ENCODE data around the gene NFATC3.

The NFATC3 gene

DNA sequence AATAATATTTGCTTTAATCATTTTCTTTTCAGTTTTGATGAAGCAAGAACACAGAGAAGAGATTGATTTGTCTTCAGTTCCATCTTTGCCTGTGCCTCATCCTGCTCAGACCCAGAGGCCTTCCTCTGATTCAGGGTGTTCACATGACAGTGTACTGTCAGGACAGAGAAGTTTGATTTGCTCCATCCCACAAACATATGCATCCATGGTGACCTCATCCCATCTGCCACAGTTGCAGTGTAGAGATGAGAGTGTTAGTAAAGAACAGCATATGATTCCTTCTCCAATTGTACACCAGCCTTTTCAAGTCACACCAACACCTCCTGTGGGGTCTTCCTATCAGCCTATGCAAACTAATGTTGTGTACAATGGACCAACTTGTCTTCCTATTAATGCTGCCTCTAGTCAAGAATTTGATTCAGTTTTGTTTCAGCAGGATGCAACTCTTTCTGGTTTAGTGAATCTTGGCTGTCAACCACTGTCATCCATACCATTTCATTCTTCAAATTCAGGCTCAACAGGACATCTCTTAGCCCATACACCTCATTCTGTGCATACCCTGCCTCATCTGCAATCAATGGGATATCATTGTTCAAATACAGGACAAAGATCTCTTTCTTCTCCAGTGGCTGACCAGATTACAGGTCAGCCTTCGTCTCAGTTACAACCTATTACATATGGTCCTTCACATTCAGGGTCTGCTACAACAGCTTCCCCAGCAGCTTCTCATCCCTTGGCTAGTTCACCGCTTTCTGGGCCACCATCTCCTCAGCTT is 105.8 kb downstream of the NFATC3 start:
- DNase-seq = no peak

DNA sequence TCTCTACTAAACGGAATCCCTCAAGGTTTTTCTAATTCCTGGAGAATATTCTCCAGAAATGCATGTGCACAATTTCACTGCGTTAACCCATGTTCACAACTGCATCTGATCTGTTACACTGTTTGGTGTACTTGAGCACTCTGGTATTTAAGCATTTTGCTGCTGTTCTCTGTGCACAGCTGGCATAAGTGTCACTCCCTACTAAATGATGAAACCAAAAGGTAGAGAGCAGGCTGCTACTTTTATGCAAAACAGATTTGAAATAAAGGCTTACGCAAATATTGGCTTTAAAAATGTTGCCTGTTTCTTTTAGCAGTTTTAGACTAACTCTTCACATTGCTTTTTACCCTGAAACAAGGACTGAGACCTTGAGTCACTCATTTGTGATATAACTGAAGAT is 109.1 kb downstream of the NFATC3 start:
- DNase-seq = no peak

DNA sequence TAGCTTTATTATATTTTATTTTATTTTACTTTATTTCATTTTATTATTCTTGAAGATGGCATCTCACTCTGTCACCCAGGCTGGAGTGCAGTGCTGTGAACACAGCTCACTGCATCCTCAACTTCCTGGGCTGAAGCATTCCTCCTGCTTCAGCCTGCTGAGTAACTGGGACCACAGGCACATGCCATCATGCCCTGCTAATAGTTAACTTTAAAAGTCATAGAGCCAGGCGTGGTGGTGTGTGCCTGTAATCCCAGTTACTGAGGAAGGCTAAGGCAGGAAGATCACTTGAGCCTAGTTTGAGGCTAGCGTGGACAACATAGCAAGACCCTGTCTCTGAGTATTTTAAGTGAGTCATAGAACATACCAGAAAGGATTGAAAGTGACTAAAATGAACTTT is 112.1 kb downstream of the NFATC3 start:
- DNase-seq = no peak

DNA sequence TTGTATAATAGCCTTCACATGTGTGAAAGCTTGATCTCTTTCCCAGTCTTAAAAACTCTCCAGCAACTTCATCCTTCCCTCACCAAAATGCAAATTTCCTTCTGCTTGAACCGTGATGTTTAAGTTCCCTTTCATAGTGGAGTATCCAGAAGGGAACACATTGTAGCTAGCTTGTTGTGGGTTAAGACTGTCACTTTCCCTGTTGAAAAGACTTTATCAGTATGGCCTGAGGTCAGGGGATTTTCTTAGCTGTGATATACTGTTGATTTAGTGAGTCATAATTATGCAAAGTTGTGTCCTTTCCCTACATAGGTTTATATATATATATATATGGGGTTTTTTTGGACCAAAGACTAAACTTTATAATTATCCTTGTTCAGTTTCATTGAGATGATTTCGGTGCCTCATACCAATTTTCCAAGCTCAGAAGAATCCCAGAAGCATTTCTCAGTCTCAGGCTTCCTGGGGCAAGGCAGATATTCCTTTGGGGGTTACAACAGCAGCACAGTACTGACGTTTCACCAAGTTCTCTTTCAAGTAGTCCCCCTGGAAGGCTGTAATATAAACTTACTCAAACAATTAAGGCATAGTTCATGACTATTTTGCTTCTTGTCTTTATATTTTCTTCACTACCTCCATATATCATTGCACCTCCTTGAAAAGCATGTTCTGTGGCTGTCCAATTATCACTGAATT is 115.1 kb downstream of the NFATC3 start:
- no peak for DNase-seq

- DNase-seq = no peak
Observed at GRCh38 chr16:68202091-68202519, 116.9 kb downstream of the NFATC3 start.

DNA sequence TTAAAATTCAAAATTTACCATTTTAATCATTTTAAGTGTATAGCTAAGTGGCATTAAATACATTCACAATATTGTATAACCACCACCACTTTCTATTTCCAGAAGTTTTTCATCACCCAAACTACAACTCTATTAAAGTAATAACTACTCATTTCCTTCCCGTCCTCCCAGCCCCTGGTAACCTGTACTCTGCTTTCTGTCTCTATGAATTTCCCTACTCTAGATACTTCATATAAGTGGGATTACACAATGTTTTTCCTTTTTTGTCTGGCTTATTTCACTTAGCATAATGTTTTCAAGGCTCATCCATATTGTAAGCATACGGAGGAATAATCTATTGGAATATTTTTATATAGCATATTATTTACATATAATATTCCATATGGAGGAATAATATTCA is 121.1 kb downstream of the NFATC3 start:
- no peak for DNase-seq

- no peak for DNase-seq
Observed at GRCh38 chr16:68214726-68215125, 129.6 kb downstream of the NFATC3 start.

GRCh38 chr16:68215302-68215701 is 130.1 kb downstream of the NFATC3 start:
- no peak for DNase-seq

- no peak for DNase-seq
Observed at GRCh38 chr16:68216240-68216639, 131.1 kb downstream of the NFATC3 start.

- no peak for DNase-seq
Observed at GRCh38 chr16:68217506-68217905, 132.3 kb downstream of the NFATC3 start.

GRCh38 chr16:68219725-68220351 is 134.7 kb downstream of the NFATC3 start:
- DNase-seq = no peak

DNA sequence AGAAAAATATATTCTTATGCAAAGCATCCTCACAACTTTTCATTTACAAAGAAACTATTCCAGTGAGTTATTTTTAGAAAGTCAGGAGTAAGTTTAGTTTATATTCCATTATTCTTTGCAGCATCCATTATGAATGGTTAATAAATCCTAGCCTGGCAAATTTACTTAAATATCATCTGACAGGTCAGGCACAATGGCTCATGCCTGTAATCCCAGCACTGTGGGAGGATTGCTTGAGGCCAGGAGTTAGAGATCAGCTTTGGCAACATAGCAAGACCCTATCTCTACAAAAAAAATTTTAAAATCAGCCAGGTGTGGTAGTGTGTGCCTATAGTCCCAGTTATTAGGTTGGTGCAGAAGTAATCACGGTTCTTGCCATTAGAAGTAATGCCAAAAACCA is 137.9 kb downstream of the NFATC3 start:
- no peak for DNase-seq

DNA sequence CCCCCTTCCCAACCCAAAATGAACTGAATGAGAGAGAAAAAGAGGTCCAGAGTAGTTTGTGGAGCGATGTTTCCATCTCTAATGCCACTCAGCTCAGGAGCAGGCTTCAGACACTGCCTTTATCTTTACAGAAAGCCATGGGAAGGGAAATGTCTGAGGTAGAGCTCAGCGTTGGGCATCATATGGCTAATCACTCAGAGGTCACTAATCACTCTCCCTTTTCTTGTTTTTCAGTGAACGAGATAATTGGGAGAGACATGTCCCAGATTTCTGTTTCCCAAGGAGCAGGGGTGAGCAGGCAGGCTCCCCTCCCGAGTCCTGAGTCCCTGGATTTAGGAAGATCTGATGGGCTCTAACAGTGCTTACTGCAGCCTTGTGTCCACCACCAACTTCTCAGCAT is 140.9 kb downstream of the NFATC3 start:
- no peak for DNase-seq

GRCh38 chr16:68227183-68227793 is 142.1 kb downstream of the NFATC3 start:
- DNase-seq = no peak

- DNase-seq = no peak
Observed at GRCh38 chr16:68227850-68228553, 142.8 kb downstream of the NFATC3 start.

DNA sequence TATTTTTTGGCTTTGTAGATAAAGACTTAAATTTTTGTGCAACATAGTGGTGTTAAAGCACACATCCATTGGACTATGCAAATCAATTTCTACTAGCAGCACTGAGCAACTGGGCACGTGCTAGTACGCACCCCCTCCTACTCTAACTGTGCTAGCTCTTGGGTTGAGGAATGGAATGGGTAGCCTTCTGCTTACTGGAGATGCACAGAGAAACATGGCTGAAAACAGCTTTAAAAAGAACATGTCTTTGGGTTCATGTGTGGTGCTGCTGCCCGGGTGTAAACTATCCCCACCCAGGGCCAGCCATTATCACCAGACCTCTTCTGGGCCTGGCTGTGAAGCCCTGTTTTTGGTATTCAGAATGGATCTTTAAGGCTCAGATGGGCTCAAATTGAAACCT is 143.5 kb downstream of the NFATC3 start:
- no peak for DNase-seq

DNA sequence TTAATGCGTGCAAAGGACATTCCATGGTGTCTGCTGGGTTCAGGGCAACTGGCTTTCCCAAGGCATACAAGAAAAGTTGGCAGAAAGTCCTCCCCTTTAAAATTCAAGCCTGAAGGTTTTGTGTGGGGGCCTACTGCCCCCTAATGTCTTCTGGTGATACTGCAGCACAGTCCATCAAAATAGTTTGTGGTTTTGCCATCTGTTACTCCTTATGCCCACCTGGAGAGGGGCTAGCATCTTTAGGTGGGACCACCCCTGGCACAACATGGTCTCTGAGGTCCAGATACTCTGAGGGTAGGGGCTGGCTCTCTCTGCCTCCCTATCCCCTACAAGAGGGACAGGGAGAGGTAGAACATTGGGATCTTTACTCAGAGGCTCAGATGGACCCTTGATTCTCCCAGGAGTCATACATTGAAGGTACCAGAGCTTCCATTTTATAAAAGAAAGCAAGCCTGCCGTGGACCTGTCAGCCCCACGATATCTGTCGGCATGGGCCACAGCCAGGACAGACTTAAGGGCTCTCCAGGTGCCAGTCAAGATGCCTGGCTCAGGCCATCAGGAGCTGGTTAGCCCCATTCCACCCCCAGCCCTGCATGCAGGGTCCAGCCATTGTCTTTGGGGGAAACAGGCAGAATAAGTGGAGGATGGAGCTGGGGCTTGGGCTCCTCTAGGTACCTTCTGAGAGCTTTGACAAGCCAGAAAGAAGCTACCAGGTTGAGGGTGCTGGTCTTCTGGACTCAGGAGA is 144.4 kb downstream of the NFATC3 start:
- peak; percentile 33 to 65 for DNase-seq

DNA sequence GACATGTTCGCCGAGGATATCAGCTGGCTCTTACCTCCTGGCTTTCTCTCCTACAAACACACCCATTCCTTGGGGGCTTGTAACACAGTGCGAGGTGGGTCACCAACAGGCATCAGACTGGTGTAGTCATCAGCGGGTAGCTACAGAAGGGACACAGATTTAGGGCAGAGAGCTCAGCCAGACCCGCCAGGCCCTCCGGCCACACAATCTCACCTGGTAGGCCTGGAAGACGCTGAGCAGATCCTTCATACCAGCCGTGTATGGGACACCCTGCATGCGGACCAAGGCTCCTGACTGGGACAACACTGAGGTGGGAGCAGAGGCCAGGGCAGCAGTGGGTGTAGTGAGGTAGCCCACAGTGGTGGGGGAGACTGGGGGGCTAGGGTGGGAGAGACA is 145.0 kb downstream of the NFATC3 start:
- no peak for DNase-seq

DNA sequence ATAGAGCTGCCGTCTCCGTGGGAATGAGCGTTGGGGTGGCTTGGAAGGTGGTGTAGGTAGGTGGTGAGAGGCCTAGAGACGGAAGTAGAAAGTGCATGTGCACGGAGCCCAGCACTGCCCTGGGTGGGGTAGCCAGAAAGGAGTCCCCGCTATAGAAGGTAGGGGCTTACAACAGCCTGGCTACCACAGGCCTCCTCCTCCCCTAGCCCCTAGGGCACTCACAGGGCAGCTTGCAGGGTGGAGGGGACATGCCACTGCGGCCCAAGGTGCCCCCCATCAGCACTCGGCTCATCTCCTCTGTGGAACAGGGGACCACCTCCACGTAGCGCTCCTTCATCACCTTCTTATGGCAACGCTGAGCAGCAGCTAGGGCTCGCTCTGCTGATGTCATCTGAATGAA is 145.8 kb downstream of the NFATC3 start:
- DNase-seq = no peak

GRCh38 chr16:68231384-68232136 is 146.4 kb downstream of the NFATC3 start:
- DNase-seq = no peak

- DNase-seq = no peak
Observed at GRCh38 chr16:68232335-68232734, 147.2 kb downstream of the NFATC3 start.

Data from CD4-positive, alpha-beta T cell treated with Interferon alpha-2 for 1 hour (primary cell).